MM.1S (cell line): ENCODE data around the gene EEF1B2.
"Not testable (repeated sequence)": the region's sequence is repeated elsewhere in the genome, so short reads cannot be mapped to it uniquely, and the experiment has no call there.

Experiments used
- DNase-seq: peaks from one replicate; pipeline ENCODE4 v3.0.0-alpha.2; 2015
- H2AFZ ChIP-seq: fragments of 300-600 bp; sonication (generic); 2 replicates; pipeline ENCODE4 v1.6.0; 2016; ENCODE audit warnings: antibody characterized with exemption, low read length
- H3F3A ChIP-seq: fragments of 300-600 bp; sonication (generic); 2 replicates; pipeline ENCODE4 v1.6.1; 2016; ENCODE audit warnings: mild to moderate bottlenecking, antibody characterized with exemption, low read length, moderate library complexity, mixed read lengths; ENCODE audit not compliant: insufficient read depth
- H3K27ac ChIP-seq: fragments of 300-600 bp; sonication (generic); 2 replicates; pipeline ENCODE4 v1.5.1; 2016; ENCODE audit warnings: mild to moderate bottlenecking, low read length
- H3K27me3 ChIP-seq: fragments of 300-600 bp; sonication (generic); replicated peaks from 2 replicates; pipeline ENCODE4 v1.6.0; 2016; ENCODE audit warnings: low read length; ENCODE audit not compliant: insufficient read depth
- H3K36me3 ChIP-seq: fragments of 300-600 bp; sonication (generic); replicated peaks from 2 replicates; pipeline ENCODE4 v1.6.1; 2016; ENCODE audit warnings: mild to moderate bottlenecking, low read length, mixed read lengths; ENCODE audit not compliant: insufficient read depth
- H3K4me1 ChIP-seq: fragments of 300-600 bp; sonication (generic); 2 replicates; pipeline ENCODE4 v1.6.1; 2016; ENCODE audit warnings: low read length, mixed read lengths
- H3K4me2 ChIP-seq: fragments of 300-600 bp; sonication (generic); 2 replicates; pipeline ENCODE4 v1.6.0; 2016; ENCODE audit warnings: low read depth, low read length
- H3K4me3 ChIP-seq: fragments of 300-600 bp; sonication (generic); 2 replicates; pipeline ENCODE4 v1.5.1; 2016; ENCODE audit warnings: low read length, mixed read lengths
- H3K79me2 ChIP-seq: fragments of 300-600 bp; sonication (generic); 2 replicates; pipeline ENCODE4 v1.6.1; 2016; ENCODE audit warnings: mixed run types, low read length, mixed read lengths
- H3K9ac ChIP-seq: fragments of 300-600 bp; sonication (generic); 2 replicates; pipeline ENCODE4 v1.6.1; 2016; ENCODE audit warnings: low read length, mixed read lengths
- H3K9me2 ChIP-seq: fragments of 300-600 bp; sonication (generic); replicated peaks from 2 replicates; pipeline ENCODE4 v1.6.1; 2016; ENCODE audit warnings: mild to moderate bottlenecking, low read length, mixed read lengths; ENCODE audit not compliant: insufficient read depth
- H3K9me3 ChIP-seq: fragments of 300-600 bp; sonication (generic); replicated peaks from 2 replicates; pipeline ENCODE4 v1.6.1; 2016; ENCODE audit warnings: mild to moderate bottlenecking, low read length, mixed read lengths; ENCODE audit not compliant: insufficient read depth
- H4K20me1 ChIP-seq: fragments of 300-600 bp; sonication (generic); 2 replicates; pipeline ENCODE4 v1.6.1; 2016; ENCODE audit warnings: mild to moderate bottlenecking, low read length, moderate library complexity, mixed read lengths; ENCODE audit not compliant: insufficient read depth
- EZH2 ChIP-seq: fragments of 300-600 bp; sonication (generic); optimal IDR thresholded peaks from 2 replicates; pipeline ENCODE3; 2017; ENCODE audit warnings: low read depth, mild to moderate bottlenecking, antibody characterized with exemption, low read length, mixed read lengths
- EZH2phosphoT487 ChIP-seq: fragments of 300-600 bp; sonication (generic); IDR thresholded peaks from 2 replicates; pipeline ENCODE4 v1.6.1; 2018; ENCODE audit warnings: antibody characterized with exemption, low read length
- TF ChIP-seq, protein P1 (sequence below): fragments of 300-600 bp; sonication (generic); IDR thresholded peaks from 2 replicates; pipeline ENCODE4 v1.5.1; 2016; ENCODE audit warnings: antibody characterized with exemption, low read length, mixed read lengths

EEF1B2 gene

DNA sequence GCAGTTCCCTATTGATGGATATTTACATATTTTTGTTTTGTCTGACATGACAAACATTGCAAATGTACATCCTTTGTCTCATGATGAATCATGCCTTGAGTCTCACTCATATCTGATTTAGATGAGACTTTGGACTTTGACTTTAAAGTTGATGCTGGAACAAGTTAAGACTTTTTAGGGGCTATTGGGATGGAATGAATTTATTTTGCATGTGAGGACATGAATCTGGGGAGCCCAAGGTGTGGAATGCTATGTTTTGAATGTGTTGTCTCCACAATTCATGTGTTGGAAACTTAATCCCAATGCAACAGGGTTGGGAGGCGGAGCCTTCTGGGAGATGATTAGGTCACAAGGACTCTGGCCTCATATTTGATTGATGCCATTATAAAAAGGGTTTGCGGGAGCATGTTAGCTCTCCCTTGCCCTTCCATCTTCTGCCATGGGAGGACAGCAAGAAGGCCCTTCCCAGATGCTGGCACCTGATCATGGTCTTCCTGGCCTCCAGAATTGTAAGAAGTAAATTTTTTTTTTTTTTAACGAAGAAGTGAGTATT lies 44.6 kb upstream of the EEF1B2 start:
- Histone ChIP-seq H3F3A (no peaks in the 10 kb centered on the region), H3K9ac (no peak overlapping the region), H4K20me1 (no peaks in the 10 kb centered on the region), H3K27me3 (no peaks in the 10 kb centered on the region), H3K9me3 (no peaks in the 10 kb centered on the region), H3K4me2 (no peak overlapping the region), H2AFZ (no peak overlapping the region), H3K9me2 (no peaks in the 10 kb centered on the region), H3K4me1 (no peaks in the 10 kb centered on the region), H3K36me3 (no peaks in the 10 kb centered on the region), H3K79me2 (no peaks in the 10 kb centered on the region), H3K4me3 (no peak overlapping the region), H3K27ac (no peak overlapping the region)
- no peak for DNase-seq
- TF ChIP-seq EZH2: no peak
- TF ChIP-seq, protein P1, sequence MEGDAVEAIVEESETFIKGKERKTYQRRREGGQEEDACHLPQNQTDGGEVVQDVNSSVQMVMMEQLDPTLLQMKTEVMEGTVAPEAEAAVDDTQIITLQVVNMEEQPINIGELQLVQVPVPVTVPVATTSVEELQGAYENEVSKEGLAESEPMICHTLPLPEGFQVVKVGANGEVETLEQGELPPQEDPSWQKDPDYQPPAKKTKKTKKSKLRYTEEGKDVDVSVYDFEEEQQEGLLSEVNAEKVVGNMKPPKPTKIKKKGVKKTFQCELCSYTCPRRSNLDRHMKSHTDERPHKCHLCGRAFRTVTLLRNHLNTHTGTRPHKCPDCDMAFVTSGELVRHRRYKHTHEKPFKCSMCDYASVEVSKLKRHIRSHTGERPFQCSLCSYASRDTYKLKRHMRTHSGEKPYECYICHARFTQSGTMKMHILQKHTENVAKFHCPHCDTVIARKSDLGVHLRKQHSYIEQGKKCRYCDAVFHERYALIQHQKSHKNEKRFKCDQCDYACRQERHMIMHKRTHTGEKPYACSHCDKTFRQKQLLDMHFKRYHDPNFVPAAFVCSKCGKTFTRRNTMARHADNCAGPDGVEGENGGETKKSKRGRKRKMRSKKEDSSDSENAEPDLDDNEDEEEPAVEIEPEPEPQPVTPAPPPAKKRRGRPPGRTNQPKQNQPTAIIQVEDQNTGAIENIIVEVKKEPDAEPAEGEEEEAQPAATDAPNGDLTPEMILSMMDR: no peak
- TF ChIP-seq EZH2phosphoT487: no peak

DNA sequence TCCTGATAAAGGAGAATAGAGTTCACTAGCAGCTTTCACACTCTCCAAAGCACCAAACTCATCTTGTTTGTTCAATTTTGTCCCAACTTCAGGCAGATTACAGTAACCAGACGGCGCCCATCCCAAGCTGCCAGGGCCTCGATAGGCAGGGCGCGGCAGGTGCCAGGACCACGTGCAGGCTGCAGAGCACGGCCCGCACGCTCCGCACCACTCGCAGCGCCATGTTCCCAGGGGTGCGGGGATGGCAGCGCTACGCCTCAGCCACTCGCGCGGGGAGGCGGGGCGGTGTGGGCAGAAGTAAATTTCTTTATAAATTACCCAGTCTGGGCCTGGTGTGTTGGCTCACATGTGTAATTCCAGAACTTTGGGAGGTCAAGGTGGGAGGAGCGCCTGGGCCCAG lies 43.4 kb upstream of the EEF1B2 start:
- Histone ChIP-seq H4K20me1 (no peaks in the 10 kb centered on the region), H3F3A (no peaks in the 10 kb centered on the region), H3K27ac (no peak overlapping the region), H3K9ac (no peak overlapping the region), H3K79me2 (no peaks in the 10 kb centered on the region), H3K4me1 (no peaks in the 10 kb centered on the region), H3K36me3 (no peaks in the 10 kb centered on the region; the same call in 1 of the 2 replicates), H3K4me3 (no peak overlapping the region), H2AFZ (no peak overlapping the region), H3K9me3 (no peaks in the 10 kb centered on the region), H3K9me2 (no peaks in the 10 kb centered on the region), H3K4me2 (no peak overlapping the region), H3K27me3 (no peaks in the 10 kb centered on the region)
- TF ChIP-seq EZH2phosphoT487: no peak
- TF ChIP-seq, protein P1: no peak
- no peak for TF ChIP-seq EZH2
- no peak for DNase-seq

DNA sequence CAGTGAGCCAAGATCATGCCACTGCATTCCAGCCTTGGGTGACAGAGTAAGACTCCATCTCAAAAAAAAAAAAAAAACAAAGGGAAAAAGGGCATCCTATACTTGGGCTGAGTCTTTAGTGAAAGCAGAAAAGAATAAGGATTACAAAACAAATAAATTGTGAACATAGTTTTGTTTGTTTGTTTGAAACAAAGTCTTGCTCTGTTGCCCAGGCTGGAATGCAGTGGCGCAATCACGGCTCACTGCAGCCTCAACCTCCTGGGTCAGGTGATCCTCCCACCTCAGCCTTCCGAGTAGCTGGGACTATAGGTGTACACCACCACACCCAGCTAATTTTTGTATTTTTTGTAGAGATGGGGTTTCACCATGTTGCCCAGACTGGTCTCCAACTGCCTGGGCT lies 37.1 kb upstream of the EEF1B2 start:
- H3F3A ChIP-seq, H3K4me2 ChIP-seq, H3K4me3 ChIP-seq, H3K79me2 ChIP-seq, H3K36me3 ChIP-seq, H4K20me1 ChIP-seq, DNase-seq, H3K9ac ChIP-seq, H3K9me2 ChIP-seq, H3K4me1 ChIP-seq, H3K9me3 ChIP-seq, H3K27me3 ChIP-seq, H2AFZ ChIP-seq, H3K27ac ChIP-seq: not testable (repeated sequence)

DNA sequence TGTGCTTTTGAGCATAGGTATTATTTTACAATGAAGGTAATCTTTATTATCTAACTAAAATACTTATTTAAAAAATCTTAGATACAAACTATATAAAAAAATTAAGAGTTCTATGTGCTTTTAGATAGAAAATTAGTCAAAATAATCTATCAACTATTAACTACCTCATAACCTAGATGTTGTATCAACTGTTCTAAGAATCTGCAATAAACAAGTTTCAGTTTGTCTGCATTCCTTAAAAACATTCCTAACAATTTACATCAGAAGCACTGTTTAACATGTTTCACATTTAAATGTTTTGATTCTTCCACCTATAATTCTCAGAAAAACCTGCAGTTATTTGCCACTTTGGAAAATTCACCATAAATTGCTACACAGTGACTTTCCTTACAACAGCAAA lies 33.8 kb upstream of the EEF1B2 start:
- no peak for DNase-seq
- TF ChIP-seq EZH2phosphoT487 (no peak), EZH2 (no peak)
- TF ChIP-seq, protein P1: no peak
- Histone ChIP-seq H3K4me3 (no peak overlapping the region), H3K4me1 (no peaks in the 10 kb centered on the region), H3K36me3 (peaks cover 8% of the 10 kb centered on the region; the same call in 1 of the 2 replicates), H3F3A (no peaks in the 10 kb centered on the region; the same call in 1 of the 2 replicates), H3K4me2 (no peak overlapping the region), H3K79me2 (0 out of 2 replicates have a peak, but pooled peaks cover 5% of the 10 kb centered on the region), H2AFZ (no peak overlapping the region), H4K20me1 (no peaks in the 10 kb centered on the region), H3K27me3 (no peaks in the 10 kb centered on the region), H3K9me2 (no peaks in the 10 kb centered on the region), H3K9ac (no peak overlapping the region), H3K27ac (no peak overlapping the region), H3K9me3 (no peaks in the 10 kb centered on the region)
